H9 (cell line): ENCODE results near the gene MECR. TPM values are rescaled to one million over a fixed set of nuclear protein-coding genes. Genes with fewer than 3 reads are reported as not detected.

Experiments used
- DNase-seq: peaks from one replicate; pipeline ENCODE4 v3.0.0-alpha.2; 2017
- H2AFZ ChIP-seq: one replicate; pipeline ENCODE4 v1.6.1; 2013; ENCODE audit warnings: mild to moderate bottlenecking, low read length, control low read depth, moderate library complexity
- H2AK5ac ChIP-seq: 2 replicates; pipeline ENCODE4 v1.6.1; 2013; ENCODE audit warnings: low read length, control low read depth, mixed read lengths; ENCODE audit not compliant: insufficient read length
- H2BK120ac ChIP-seq: one replicate; pipeline ENCODE4 v1.6.1; 2013; ENCODE audit warnings: low read depth, mild to moderate bottlenecking, low read length, control low read depth, inconsistent platforms; ENCODE audit not compliant: poor library complexity, severe bottlenecking
- H2BK12ac ChIP-seq: 2 replicates; pipeline ENCODE4 v1.6.1; 2013; ENCODE audit warnings: low read length, control low read depth, mixed read lengths, low read depth; ENCODE audit not compliant: insufficient read length
- H2BK15ac ChIP-seq: 2 replicates; pipeline ENCODE4 v1.6.1; 2013; ENCODE audit warnings: low read depth, low read length, control low read depth
- H2BK20ac ChIP-seq: one replicate; pipeline ENCODE4 v1.6.1; 2013; ENCODE audit warnings: low read depth, mild to moderate bottlenecking, low read length, control low read depth, inconsistent platforms; ENCODE audit not compliant: poor library complexity, severe bottlenecking
- H2BK5ac ChIP-seq: 2 replicates; pipeline ENCODE4 v1.6.1; 2013; ENCODE audit warnings: low read length, control low read depth, mixed read lengths; ENCODE audit not compliant: insufficient read length
- H3K14ac ChIP-seq: 2 replicates; pipeline ENCODE4 v1.6.1; 2013; ENCODE audit warnings: low read length, control low read depth; ENCODE audit not compliant: insufficient read depth
- H3K18ac ChIP-seq: 2 replicates; pipeline ENCODE4 v1.6.1; 2013; ENCODE audit warnings: low read depth, mild to moderate bottlenecking, mixed read lengths, low read length, control low read depth; ENCODE audit not compliant: insufficient read length
- H3K23ac ChIP-seq: 2 replicates; pipeline ENCODE4 v1.6.1; 2013; ENCODE audit warnings: low read length, control low read depth, mixed read lengths, low read depth; ENCODE audit not compliant: insufficient read length
- H3K23me2 ChIP-seq: 2 replicates; pipeline ENCODE4 v1.6.1; 2013; ENCODE audit warnings: low read depth, mild to moderate bottlenecking, mixed read lengths, low read length, control low read depth; ENCODE audit not compliant: insufficient read length, poor library complexity, severe bottlenecking
- H3K27ac ChIP-seq: 2 replicates; pipeline ENCODE4 v1.5.1; 2013; ENCODE audit warnings: low read length, control low read depth, mixed read lengths, low read depth; ENCODE audit not compliant: insufficient read length
- H3K27me3 ChIP-seq: 2 replicates; pipeline ENCODE4 v1.6.1; 2013; ENCODE audit warnings: low read length, control low read depth, inconsistent platforms; ENCODE audit not compliant: insufficient read depth
- H3K4ac ChIP-seq: 2 replicates; pipeline ENCODE4 v1.6.1; 2013; ENCODE audit warnings: low read depth, mild to moderate bottlenecking, control low read depth, inconsistent platforms, low read length, moderate library complexity
- H3K4me1 ChIP-seq: 2 replicates; pipeline ENCODE4 v1.6.1; 2013; ENCODE audit warnings: low read length, control low read depth, inconsistent platforms; ENCODE audit not compliant: insufficient read depth
- H3K4me2 ChIP-seq: 2 replicates; pipeline ENCODE4 v1.6.1; 2013; ENCODE audit warnings: low read length, control low read depth, mixed read lengths; ENCODE audit not compliant: insufficient read length, insufficient read depth
- H3K56ac ChIP-seq: 2 replicates; pipeline ENCODE4 v1.6.1; 2013; ENCODE audit warnings: low read depth, mild to moderate bottlenecking, mixed read lengths, low read length, control low read depth; ENCODE audit not compliant: insufficient read length
- H3K79me1 ChIP-seq: 2 replicates; pipeline ENCODE4 v1.6.1; 2013; ENCODE audit warnings: low read depth, mild to moderate bottlenecking, moderate library complexity, low read length, control low read depth, inconsistent platforms; ENCODE audit not compliant: insufficient read depth, poor library complexity, severe bottlenecking
- H3K79me2 ChIP-seq: 2 replicates; pipeline ENCODE4 v1.6.1; 2013; ENCODE audit warnings: low read length, control low read depth, inconsistent platforms; ENCODE audit not compliant: insufficient read depth
- H3K9ac ChIP-seq: 2 replicates; pipeline ENCODE4 v1.6.1; 2013; ENCODE audit warnings: low read length, control low read depth, mixed read lengths; ENCODE audit not compliant: insufficient read length; ENCODE audit errors: extremely low read depth
- H3K9me3 ChIP-seq: one replicate; pipeline ENCODE4 v1.6.1; 2013; ENCODE audit warnings: low read depth, low read length, inconsistent platforms; ENCODE audit not compliant: control insufficient read depth
- H3T11ph ChIP-seq: one replicate; pipeline ENCODE4 v1.6.1; 2013; ENCODE audit warnings: mild to moderate bottlenecking, low read length, control low read depth, inconsistent platforms
- H4K20me1 ChIP-seq: one replicate; pipeline ENCODE4 v1.6.1; 2013; ENCODE audit not compliant: control insufficient read depth, insufficient read length, insufficient read depth
- H4K5ac ChIP-seq: 2 replicates; pipeline ENCODE4 v1.6.1; 2013; ENCODE audit warnings: low read depth, mild to moderate bottlenecking, mixed read lengths, low read length, control low read depth; ENCODE audit not compliant: insufficient read length
- H4K8ac ChIP-seq: replicated peaks from 2 replicates; pipeline ENCODE4 v1.6.1; 2013; ENCODE audit warnings: low read length, control low read depth, mixed read lengths, low read depth; ENCODE audit not compliant: insufficient read length
- H4K91ac ChIP-seq: 2 replicates; pipeline ENCODE4 v1.6.1; 2013; ENCODE audit warnings: low read depth, mild to moderate bottlenecking, moderate library complexity, mixed read lengths, low read length, control low read depth; ENCODE audit not compliant: insufficient read length
- H3K27ac Mint-ChIP-seq, 3 experiments: 2 replicates in 2 of 3; 3 replicates in 1 of 3; pipeline ENCODE4 v1.8.0; 2020 to 2021; ENCODE audit warnings: mixed read lengths in 3 of 3, mild to moderate bottlenecking in 1 of 3, moderate library complexity in 1 of 3
- H3K27me3 Mint-ChIP-seq: 2 replicates; pipeline ENCODE4 v1.8.0; 2021; ENCODE audit warnings: low read depth, mild to moderate bottlenecking, moderate library complexity, mixed read lengths
- H3K36me3 Mint-ChIP-seq, 3 experiments: 2 replicates in 2 of 3; 3 replicates in 1 of 3; pipeline ENCODE4 v1.8.0; 2020 to 2021; ENCODE audit warnings: low read depth in 3 of 3, mixed read lengths in 3 of 3; ENCODE audit not compliant: insufficient read depth in 1 of 3
- H3K4me1 Mint-ChIP-seq, 2 experiments: 2 replicates each; pipeline ENCODE4 v1.8.0; 2020; ENCODE audit warnings: mixed read lengths in 2 of 2
- H3K4me3 Mint-ChIP-seq, 2 experiments: 2 replicates in 1 of 2; 3 replicates in 1 of 2; pipeline ENCODE4 v1.8.0; 2020 to 2021; ENCODE audit warnings: mild to moderate bottlenecking in 2 of 2, mixed read lengths in 2 of 2, moderate library complexity in 1 of 2
- H3K9me3 Mint-ChIP-seq, 2 experiments: 2 replicates in 1 of 2; 3 replicates in 1 of 2; pipeline ENCODE4 v1.8.0; 2020; ENCODE audit warnings: mild to moderate bottlenecking in 2 of 2, mixed read lengths in 2 of 2, moderate library complexity in 1 of 2
- CTCF ChIP-seq: fragments of 200-600 bp; sonication (generic); conservative IDR thresholded peaks from 3 replicates; pipeline ENCODE4 v1.8.0; 2021; ENCODE audit warnings: antibody characterized with exemption, mild to moderate bottlenecking
- whole genome bisulfite sequencing: extraction: QIAGEN DNeasy Blood & Tissue Kit; methylation state at CpG from one replicate; pipeline ENCODE4 v1.1.7; 2013; ENCODE audit warnings: missing lambda C conversion rate, low lambda C conversion rate, mixed read lengths; ENCODE audit not compliant: insufficient read length; ENCODE audit errors: extremely low coverage; 5-methylcytosine and 5-hydroxymethylcytosine counted together
- total RNA-seq: library from RNA; stranded (reverse); gene quantifications from 2 replicates; pipeline ENCODE4 v1.2.1, GENCODE V29; 2021

MECR gene
- total RNA-seq, 1 experiment from 2014 or later = 30.9 TPM

DNA sequence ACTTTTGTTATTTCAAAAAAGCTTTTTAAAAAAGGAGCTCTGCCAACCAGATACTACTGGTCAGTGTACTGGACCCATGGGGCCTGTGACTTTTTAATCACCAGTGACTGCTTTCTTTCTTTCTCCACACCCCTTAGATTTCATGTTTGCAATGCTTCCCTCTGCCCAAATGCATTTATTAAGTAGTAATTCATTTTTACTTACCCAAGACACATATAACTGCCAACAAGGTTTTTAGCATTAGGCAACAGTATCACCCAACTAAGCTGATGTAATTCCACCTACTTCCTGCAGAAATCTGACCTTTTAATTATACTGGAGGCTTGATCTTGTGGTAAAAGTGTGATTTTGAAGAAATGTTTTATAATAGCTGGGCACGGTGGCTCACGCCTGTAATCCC, 12.5 kb downstream of the MECR start:
- Histone ChIP-seq H3K4me1 (no peaks in the 10 kb centered on the region), H3K23me2 (no peaks in the 10 kb centered on the region), H3K9me3 (no peaks in the 10 kb centered on the region), H2BK120ac (no peak overlapping the region), H3K27ac (no peak overlapping the region), H4K20me1 (no peaks in the 10 kb centered on the region), H3K18ac (no peak overlapping the region), H3K4me2 (no peak overlapping the region), H2AFZ (no peak overlapping the region), H3T11ph (no peak overlapping the region), H2BK12ac (no peak overlapping the region), H2BK15ac (no peak overlapping the region), H4K91ac (no peak overlapping the region), H3K23ac (no peak overlapping the region), H2BK20ac (no peak overlapping the region), H3K14ac (no peak overlapping the region), H3K56ac (no peak overlapping the region), H2AK5ac (no peak overlapping the region), H3K27me3 (no peaks in the 10 kb centered on the region), H2BK5ac (no peak overlapping the region), H3K9ac (no peak overlapping the region), H3K79me1 (no peaks in the 10 kb centered on the region), H3K4ac (no peak overlapping the region), H4K5ac (no peak overlapping the region), H3K79me2 (no peaks in the 10 kb centered on the region), H4K8ac (no peak overlapping the region)
- Mint-ChIP-seq H3K4me1 (peaks cover 21 to 31% of the 10 kb centered on the region in 2 experiments), H3K27ac (peak overlapping the region in 1 of 3 experiments; percentile 30; a peak in 2 of 7 replicates), H3K9me3 (no peaks in the 10 kb centered on the region), H3K36me3 (peaks cover 7 to 39% (median 38%) of the 10 kb centered on the region in 3 experiments; a peak in 6 of 7 replicates), H3K27me3 (no peaks in the 10 kb centered on the region), H3K4me3 (no peak overlapping the region)
- TF ChIP-seq CTCF = no peak
- no CpG with 5 or more reads among the region's 2 CpGs for WGBS
- no peak for DNase-seq
